OCI-LY1 (cell line): ENCODE data around the gene ROCK2.

ENCODE experiments used
- EZH2 ChIP-seq: fragments of 200-600 bp; sonication (generic), shearing (Covaris generic); IDR thresholded peaks from 2 replicates; pipeline ENCODE4 v1.8.0; 2017; ENCODE audit warnings: borderline replicate concordance, mixed run types, mild to moderate bottlenecking, antibody characterized with exemption, low read length, moderate library complexity, mixed read lengths
- TF ChIP-seq, protein P1 (sequence below): fragments of 200-600 bp; sonication (generic), shearing (Covaris generic); IDR thresholded peaks from 2 replicates; pipeline ENCODE4 v1.5.1; 2017; ENCODE audit warnings: mild to moderate bottlenecking, antibody characterized with exemption, low read length, moderate library complexity, mixed read lengths

DNA sequence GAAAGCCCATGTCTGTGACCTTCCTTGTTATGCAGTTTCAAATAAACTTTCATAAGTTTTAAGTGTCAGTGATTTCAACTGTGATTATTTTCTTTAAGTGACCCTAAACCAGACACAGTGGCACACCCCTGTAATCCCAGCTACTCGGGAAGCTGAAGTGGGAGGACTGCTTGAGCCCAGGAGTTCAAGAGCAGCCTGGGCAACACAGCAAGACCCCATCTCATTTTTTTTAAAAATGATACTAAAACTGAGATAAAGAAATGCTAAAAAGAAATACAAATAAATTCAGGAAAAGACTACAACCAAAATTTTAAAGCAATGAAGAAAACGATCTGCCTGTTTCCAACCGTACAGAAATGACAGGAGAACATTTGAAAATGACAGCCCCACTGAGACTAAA lies 54.2 kb downstream of the ROCK2 start:
- TF ChIP-seq, protein P1, sequence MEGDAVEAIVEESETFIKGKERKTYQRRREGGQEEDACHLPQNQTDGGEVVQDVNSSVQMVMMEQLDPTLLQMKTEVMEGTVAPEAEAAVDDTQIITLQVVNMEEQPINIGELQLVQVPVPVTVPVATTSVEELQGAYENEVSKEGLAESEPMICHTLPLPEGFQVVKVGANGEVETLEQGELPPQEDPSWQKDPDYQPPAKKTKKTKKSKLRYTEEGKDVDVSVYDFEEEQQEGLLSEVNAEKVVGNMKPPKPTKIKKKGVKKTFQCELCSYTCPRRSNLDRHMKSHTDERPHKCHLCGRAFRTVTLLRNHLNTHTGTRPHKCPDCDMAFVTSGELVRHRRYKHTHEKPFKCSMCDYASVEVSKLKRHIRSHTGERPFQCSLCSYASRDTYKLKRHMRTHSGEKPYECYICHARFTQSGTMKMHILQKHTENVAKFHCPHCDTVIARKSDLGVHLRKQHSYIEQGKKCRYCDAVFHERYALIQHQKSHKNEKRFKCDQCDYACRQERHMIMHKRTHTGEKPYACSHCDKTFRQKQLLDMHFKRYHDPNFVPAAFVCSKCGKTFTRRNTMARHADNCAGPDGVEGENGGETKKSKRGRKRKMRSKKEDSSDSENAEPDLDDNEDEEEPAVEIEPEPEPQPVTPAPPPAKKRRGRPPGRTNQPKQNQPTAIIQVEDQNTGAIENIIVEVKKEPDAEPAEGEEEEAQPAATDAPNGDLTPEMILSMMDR: no peak
- no peak for TF ChIP-seq EZH2
